NCI-H748 (cell line): ENCODE data around the gene LCN12.
A peak's percentile ranks its signal among the peaks of the same experiment; 100 is the strongest.

Experiments
- DNase-seq: peaks from one replicate; lab custom pipeline; 2025; ENCODE audit not compliant: unreplicated experiment; lab: John Stamatoyannopoulos, UW

Gene LCN12

DNA sequence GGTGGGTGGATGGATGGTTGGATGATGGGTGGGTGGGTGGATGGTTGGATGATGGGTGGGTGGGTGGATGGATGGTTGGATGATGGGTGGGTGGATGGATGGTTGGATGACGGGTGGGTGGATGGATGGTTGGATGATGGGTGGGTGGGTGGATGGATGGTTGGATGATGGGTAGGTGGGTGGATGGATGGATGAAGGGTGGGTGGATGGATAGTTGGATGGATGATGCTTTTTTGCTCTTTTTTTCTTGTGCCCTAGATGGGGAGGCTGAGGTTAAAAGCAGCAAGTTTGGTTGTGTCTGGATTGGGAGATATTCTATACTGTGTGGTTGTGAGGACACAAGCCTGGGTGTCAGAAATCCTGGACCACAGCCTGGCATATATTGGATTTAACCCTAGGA, 5.4 kb downstream of the LCN12 start:
- DNase-seq: no peak

DNA sequence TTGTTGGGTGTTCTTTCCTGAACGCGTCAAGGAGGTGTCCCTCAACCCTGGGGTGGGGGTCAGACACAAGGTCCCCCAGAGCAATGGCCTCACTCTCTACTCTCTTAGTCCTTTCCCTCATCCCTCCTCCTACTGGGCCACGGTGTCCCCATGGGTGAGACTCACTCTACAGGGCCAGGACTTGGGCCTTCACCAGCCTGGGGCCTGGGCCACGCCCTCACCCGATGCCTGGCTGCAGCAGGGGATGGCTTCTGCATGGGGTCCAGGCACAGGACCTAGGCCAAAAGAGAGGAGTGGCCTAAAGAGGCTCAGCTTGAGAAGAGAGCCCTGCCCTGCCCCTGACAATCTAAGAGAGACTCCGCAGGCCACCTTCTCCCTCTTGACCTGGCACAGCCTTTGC, 5.8 kb downstream of the LCN12 start:
- DNase-seq: no peak

DNA sequence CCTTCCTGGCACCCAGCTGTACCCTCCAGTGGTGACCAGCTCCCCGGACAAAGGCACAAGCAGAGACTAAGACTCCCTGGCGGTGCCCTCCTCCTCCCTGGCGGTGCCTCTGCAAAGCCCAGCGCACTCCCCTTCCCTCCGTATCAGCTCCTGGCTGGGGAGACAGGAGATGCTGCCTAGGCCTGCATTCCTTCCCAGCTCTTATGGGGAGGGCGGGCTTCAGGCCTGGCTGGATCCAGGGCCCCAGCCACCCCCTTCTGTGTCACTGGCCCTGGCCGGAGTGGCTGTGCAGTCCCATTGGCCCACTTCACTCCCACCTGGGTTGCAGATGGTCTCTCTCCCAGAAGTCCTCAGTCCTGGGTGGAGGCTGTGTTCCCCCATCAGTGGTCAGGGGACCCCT, 6.4 kb downstream of the LCN12 start:
- no peak for DNase-seq

DNA sequence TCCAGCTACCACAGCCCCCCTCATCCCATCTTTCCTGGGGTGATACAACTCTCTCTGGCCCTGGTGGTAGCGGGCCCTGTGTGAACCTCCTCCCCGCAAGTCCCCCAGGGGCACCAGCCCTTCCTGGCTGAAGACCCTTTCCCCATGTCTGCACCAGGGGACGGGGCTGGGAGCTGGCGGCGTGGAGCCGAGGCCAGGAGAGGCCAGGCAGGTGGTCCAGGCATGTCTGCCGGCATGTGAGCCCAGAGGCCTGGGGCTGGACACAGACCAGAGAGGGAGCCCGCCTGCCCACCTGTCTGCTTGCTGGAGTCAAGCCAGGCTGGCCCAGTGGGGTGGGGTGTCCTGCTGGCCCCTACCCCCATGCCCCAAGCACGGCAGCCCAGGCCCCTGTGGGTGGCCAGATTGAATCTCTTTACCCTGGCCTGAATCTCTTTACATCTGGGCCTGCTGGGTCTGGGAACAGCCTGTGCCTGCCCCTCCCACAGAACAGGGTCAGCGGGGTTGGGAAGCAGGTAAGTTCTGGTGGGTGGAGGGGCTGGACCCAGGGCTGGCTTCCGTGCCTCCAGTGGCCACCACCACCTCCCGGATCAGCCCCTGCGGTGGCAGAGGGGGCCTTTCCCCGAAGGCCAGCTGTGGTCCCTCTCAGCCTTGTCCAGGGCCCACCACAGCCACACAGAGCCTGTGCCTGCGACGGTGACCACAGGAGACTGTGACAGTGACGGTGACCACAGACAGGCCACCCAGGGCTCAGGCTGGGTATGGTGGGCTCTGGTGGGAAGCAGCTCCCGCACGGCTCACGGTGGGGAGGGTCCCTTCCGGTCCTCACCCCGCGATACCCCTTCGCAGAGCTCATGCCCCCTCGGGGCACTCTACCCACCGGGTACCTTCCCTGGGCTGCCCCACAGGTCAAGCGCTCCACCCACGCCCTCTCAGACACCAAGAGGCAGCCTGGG, 7.1 kb downstream of the LCN12 start:
- no peak for DNase-seq

DNA sequence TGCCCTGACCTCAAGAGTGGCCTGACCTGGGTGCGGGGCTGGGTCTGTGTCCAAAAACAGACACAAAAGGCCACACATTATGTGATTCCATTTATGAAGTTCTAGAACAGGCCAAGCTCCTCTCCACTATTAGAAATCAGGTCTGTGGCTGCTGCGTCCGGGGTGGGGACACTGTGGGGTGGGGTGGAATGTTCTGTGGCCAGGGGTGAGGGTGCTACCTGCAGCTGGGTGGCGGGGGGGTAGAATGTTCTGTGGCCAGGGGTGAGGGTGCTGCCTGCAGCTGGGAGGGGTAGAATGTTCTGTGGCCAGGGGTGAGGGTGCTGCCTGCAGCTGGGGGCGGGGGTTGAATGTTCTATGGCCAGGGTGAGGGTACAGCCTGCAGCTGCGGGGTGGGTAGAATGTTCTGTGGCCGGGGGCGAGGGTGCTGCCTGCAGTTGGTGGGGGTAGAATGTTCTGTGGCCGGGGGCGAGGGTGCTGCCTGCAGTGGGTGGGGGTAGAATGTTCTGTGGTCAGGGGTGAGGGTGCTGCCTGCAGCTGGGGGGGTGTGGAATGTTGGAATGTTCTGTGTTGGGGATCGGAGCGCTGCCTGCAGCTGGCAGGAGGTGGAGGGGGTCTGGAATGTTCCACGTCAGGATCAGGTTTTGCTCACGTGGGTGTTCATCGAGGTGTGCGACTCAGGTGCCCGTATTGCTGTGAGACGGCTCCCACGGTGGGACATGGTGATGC, 8.3 kb downstream of the LCN12 start:
- DNase-seq: no peak

DNA sequence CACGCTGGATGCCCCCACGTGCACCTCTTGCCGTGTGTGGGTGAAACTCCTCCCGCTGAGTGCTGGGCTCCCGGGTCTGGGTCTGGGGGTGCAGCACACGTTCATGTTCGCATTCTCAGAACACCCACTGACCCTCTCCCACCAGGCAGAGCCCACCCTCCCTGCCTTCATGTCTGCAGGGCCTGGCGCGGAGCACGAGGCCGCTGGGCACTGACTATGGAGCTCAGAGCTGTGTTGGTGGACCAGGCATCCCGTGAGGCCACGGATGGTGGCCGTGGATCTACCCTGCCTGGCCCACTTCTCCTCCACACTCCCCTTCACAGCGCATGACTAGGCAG, 8.8 kb downstream of the LCN12 start:
- no peak for DNase-seq

DNA sequence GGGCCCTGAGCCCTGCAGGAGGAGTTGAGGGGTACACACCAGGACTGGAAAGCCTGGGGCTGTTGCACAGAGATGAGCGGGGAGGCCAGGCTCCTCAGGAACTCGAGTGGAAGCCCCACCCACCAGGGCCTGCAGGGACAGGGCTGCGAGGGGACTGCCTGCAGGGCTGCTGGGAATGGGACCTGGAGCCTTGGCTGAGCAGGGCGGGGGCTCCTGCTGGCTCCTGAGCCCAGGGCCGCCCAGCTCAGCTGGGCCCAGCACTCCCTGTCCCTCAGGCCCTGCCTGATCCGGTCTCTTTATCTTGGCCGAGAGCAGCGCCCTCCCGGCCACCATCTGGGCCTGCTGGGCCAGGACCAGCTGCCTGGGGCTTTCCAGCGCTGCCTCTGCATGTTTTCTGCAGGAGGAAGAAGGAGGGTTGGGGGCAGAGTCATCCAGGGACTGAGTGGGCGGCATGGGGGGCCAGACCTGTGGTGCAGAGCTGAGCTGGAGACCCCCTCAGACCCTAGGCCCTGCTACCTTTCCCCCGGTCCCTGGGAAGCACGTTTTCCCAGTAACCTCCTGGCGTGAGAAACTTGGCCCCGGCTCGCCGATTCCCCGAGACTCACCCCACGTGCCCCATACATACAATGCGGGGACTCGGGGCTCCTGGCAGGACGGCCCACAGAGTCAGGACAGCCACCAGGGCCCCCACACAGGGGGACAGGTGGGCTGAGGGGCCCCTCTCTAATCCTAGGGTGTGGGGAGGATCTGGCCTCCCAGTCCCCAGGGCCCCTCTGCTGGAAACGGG, 9.4 kb downstream of the LCN12 start:
- no peak for DNase-seq

DNA sequence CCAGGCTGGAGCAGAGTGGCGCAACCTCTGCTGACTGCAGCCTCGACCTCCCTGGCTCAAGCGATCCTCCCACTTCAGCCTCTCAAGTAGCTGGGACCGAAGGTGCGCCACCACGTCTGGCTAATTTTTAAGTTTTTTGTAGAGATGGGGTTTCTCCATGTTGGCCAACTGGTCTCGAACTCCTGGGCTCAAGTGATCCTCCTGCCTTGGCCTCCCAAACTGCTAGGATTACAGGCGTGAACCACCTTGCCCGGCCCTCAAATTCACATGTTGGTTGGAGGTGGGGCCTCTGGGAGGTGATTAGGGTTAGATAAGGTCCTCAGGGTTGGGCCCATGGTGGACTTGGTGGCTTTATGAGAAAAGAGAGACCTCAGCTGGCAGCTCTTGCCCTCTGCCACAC, 10.1 kb downstream of the LCN12 start:
- DNase-seq: no peak

DNA sequence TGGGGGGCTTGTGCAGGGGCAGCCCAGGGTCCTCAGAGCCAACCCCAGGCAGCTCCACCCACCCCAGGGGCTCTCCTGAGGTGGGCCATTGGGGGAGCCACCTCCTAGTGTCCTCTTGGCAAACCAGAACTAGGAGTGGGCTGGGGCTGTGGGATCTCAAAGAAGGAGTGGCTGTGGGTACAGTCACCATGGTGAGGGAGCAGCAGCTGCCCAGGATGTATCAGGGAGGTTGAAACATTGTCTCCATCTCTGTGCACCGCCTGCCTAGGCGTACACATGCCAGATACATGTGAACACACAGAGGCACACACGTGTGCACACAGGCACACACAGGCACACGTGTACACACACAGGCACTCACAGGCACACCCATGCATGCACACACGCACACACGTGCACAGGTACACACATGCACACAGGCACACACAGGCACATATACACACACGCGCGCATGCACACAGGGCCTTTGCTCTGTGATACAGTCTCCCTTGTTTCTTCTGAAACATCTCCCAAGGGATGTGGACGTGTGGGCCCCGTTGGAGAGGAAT, 10.7 kb downstream of the LCN12 start:
- DNase-seq: no peak

DNA sequence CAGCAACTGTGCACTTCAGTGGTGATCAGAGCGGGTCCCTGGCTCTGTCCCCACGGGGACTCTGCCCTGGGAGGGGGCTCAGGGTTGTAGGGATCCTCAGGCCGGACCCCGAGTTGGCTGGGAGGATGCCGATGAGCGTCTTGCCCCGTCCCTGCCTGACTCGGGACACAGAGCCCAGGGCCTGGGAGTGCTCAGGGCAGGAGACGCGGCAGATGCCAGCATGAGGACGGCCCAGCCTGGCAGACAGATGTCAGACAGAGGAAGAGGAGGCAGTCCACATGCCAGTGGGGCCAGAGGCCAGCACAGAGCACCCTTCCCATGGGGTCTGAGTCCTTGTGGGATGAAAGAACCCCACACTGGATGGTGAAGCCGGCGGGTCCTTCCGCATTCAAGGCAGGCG, 11.3 kb downstream of the LCN12 start:
- no peak for DNase-seq

DNA sequence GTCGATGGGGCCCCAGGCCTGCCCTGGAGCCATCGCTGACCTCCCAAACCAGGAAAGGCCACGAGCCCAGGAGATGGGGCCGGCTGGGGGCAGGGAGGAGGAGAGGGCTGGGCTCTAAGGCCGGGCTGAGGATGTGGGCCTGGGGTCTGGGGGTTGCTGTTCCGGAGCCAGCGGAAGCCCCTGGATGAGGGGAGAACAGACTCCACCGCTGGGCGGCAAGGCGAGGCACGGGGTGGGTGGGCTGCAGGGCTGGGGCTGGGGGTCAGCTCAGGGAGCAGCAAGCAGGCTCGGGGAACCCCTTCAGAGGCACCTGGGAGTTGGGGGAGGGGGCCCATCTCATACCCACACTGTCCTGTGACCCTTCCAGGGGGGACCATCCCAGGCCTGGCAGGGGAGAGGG, 11.7 kb downstream of the LCN12 start:
- no peak for DNase-seq

DNA sequence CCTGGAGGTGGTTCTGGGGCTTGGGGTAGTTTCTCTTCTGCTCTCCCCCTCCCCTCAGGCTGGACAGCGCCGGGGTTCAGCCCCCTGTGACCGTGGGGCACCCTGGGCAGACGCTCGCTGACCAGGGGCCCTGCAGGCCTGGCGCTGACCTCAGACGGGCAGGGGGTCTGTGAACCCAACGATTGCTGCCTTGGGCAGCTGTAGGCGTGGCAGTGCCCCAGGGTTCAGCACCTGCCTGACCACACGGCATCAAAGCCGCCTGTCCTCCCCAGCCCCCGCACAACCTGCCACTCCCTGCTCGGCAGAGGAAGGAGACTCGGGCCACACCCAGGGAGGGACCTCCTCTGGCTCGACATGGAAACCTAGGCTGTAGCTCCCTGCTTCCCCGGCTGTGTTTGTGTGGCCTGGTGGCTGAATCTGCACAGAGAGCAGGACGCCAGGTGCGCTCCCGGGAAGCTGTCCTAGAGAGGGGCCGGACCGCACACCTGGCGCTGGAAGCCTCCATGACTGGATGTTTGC, 12.2 kb downstream of the LCN12 start:
- DNase-seq: peak; percentile 86

DNA sequence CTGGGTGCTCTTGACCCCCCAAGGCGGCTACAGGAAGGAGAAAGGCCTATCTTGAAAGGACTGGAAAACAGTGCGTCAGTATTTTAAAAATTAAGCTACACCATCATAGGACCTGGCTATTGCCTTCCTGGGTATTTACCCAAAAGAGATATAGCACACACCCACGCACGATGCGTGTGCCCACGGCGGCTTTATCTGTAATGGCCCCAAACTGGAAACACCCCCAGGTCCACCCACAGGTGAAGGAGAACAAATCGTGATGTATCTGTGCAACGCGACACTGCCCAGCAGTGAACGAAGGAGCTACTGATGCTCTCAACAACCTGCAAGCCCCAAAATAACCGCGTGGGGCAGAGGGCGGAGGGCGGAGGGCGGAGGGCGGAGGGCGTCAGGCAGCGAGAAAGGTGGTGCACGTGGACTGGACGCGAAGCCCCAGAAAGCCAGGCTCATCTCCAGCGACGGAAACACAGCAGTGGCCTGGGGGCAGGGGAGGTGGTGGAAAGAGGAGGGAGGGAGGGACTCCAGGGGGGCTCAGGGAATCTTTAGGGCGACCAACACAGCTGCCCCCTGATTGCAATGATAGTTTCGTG, 12.9 kb downstream of the LCN12 start:
- no peak for DNase-seq

DNA sequence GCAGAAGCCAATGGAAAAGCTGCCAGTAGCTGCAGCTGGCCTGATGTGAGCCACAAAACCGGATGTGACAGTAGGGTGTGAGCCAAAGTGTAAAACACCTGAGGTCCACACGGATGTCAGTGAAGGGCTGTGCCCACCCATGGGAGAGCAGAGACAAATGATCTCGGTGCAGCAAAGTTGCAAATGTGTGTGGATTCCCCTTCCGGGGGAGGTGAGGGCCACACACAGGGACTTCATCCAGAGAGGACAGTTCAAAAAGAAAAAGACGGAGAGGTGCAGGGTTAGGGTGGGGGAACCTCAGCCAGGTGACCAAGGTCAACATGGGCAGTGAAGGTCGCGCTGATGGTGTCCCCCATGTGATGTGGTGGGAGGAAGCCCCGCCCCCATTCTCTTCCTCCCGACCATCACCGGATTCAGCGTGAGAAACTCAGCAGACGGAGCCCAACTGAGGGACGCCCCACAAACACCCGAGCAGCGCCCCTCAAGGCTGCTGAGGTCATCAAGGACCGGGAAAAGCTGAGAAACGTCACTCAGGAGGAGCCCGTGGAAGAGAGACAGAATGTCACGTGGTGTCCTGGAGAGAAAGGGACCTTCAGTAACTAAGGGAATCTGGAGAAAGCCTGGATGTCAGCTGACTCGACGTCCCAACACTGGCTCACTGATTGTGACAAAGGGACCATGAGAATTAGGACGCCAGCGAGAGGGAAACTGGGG, 13.9 kb downstream of the LCN12 start:
- DNase-seq: no peak

DNA sequence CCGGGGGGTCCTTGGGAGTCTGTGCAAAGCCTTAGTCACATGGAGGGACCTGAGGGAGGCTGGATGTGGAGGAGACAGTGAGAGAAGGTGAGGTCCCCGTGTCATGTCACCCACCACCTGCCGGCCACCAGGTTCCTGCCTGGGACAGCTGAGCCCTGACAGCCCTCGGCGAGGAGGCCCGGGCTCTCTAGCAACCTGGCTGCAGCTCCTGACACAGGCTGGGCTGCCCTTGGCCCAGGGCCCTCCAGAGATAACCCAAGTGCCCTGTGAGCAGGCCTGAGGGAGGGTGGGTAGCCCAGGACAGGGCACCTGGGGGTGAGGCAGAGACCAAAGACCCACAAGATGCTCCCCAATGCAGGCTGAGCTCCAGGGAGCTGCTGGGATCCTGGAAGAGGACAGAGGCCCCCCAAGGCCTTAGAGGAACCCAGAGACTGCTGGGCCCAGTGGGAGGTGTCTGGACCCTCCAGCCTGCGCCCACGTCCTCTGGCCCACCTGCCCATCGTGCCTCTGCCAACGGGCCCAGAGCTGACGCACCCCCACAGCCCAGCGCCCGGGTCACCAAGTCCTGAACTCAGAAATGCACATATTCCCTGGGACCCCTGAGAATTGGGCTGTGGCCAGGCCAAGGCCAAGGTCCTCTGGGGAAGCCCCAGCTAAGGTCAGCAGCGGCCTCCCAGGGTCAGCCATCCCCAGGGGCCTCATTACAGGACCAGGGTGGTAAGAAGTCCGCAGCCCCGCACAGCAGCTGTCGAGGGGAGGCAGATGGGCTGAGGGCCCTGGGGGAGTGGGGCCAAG, 16.5 kb downstream of the LCN12 start:
- DNase-seq: no peak

DNA sequence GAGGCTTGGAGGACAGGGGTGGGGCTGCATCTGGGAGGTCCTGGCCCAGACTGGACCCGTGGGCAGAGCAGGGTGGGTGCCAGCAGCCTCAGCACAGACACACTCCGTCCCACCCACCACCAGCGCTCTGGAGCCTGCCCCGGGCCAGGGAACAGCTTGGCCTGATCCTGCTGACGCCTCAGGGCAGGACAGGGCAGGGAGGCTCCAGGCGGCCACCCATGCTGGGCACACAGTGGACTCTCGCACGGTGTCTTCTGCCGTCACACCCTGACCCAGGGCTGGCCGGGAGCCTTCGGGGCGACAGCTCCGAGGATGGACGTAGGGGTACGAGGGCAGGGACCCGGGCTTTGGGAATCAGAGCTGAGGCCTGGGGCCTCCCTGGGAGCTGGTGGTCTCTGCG, 17.1 kb downstream of the LCN12 start:
- DNase-seq: no peak

DNA sequence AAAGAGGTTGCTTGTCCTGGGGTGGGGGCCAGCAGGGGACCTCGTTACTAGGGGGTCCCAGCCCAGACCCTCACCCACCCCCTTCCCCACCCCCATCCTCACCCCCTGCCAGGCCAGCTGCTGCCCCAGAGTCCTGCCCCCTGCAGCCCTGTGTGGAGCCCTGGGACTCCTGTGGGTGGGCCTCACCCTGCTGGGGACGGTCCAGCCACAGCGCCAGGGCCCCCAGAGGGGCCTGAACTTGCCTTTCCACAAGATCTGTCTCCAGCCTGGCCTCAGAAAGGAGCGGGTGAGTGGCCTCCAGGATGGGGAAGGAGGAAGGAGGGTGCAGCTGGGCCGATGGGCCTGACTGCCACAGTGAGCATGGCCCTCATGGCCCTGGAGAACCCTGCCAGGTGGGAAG, 17.7 kb downstream of the LCN12 start:
- DNase-seq: no peak

DNA sequence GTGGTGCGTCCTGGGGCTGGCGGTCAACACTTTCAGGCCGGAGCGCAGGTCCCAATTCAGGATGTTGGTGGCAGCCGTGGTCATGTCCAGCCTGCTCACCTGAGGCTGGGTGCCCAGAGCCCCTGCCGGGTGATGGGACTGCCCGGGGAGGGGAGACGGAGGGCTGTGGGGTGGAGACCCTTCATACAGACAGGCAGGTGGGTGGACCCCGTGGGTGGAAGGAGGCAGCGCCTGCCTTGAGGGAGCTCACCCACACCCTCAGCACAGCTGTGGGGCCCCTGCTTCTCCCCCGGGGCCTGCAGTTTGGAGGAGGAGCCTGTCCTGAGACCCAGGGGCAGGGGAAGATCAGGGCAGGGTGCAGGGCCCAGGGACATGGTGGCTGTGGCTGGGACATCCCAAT, 18.3 kb downstream of the LCN12 start:
- DNase-seq: no peak

DNA sequence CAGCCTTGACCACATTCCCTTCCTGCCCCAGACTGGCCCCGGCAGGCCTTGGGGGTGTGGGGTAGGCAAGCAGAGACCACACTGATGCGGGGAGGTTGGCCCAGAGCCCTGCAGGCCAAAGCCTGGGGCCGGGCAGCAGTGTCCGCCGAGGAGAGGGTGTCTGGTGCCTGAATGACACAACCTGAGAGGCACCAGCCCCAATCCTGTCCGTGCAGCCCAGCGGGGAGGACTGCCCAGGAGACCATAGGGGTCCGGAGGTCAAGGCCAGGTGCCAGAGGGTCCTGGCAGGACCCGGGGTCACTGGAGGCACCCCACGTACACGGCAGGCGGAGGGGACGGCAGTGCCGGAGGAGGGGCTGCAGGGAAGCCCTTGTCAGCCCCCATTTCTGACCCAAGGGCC, 19.7 kb downstream of the LCN12 start:
- no peak for DNase-seq
